Calu3 (cell line): ENCODE data around the gene ZFY. TPM values are rescaled to one million over a fixed set of nuclear protein-coding genes. Genes with fewer than 3 reads are reported as not detected.

Experiments
- BruUV-seq: library from RNA; stranded (reverse); fragments of 400-500 nt; replicated peaks from 2 replicates; lab custom pipeline; 2021; lab: Mats Ljungman, UMichigan
- CTCF ChIA-PET: fragments of 300-600 bp; sonication (Branson Sonifier 250); formaldehyde crosslinking; loops from one replicate; lab custom pipeline; 2022; ENCODE audit warnings: antibody characterized with exemption; lab: Charles Lee
- DNase-seq: peaks from one replicate; pipeline ENCODE4 v3.0.0; 2022
- H3K27ac Mint-ChIP-seq: one replicate; pipeline ENCODE4 v1.8.0; 2022; ENCODE audit warnings: mixed read lengths; ENCODE audit not compliant: unreplicated experiment
- H3K27me3 Mint-ChIP-seq: one replicate; pipeline ENCODE4 v1.8.0; 2022; ENCODE audit warnings: mixed read lengths; ENCODE audit not compliant: unreplicated experiment
- H3K36me3 Mint-ChIP-seq: one replicate; pipeline ENCODE4 v1.8.0; 2022; ENCODE audit warnings: mild to moderate bottlenecking, moderate library complexity, mixed read lengths; ENCODE audit not compliant: insufficient read depth, unreplicated experiment
- H3K4me1 Mint-ChIP-seq: one replicate; pipeline ENCODE4 v1.8.0; 2022; ENCODE audit warnings: mild to moderate bottlenecking, low read depth, mixed read lengths; ENCODE audit not compliant: unreplicated experiment
- H3K4me3 Mint-ChIP-seq: one replicate; pipeline ENCODE4 v1.8.0; 2022; ENCODE audit warnings: mild to moderate bottlenecking, low read depth, moderate library complexity, mixed read lengths; ENCODE audit not compliant: unreplicated experiment
- H3K9me3 Mint-ChIP-seq: one replicate; pipeline ENCODE4 v1.8.0; 2022; ENCODE audit warnings: low read depth, mixed read lengths; ENCODE audit not compliant: unreplicated experiment
- CTCF ChIP-seq: fragments of 200-600 bp; IDR thresholded peaks from one replicate; pipeline ENCODE4 v1.8.0; 2022; ENCODE audit warnings: antibody characterized with exemption; ENCODE audit not compliant: unreplicated experiment
- intact Hi-C: fragments of 100-400 bp; cut with micrococcal nuclease; formaldehyde crosslinking; loops from one replicate; pipeline ENCODE4 v1.10.0; 2022; ENCODE audit not compliant: unreplicated experiment
- total RNA-seq: library from RNA; stranded (reverse); gene quantifications from 2 replicates; pipeline ENCODE4 v1.2.3, GENCODE V29; 2022

ZFY gene
- total RNA-seq, 1 experiment from 2014 or later = not detected

DNA sequence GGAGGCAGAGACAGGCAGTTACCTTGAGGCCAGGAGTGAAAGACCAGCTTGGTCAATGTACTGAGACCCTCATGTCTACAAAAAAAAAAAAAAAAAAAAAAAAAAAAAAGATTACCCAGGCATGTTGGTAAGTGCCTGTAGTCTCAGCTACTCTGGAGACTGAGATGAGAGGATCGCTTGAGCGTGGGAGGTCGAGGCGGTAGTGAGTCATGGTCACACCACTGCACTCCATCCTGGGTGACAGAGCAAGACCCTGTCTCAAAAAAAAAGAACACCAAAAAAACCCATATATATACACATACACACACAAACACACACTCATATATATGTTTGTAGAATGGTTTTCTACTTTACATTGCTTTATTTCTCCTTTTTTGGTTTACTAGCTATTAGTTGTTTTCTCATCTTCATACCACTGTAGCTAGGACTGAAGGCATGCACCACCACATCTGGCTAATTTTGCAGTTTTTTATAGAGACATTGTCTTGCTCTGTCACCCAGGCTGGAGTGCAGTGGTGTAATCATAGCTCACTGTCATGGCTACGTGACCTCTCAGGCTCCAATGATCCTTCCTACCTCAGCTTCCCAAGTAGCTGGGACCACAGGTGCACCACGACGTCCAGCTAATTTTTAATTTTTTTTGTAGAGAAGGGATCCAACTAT is 14.5 kb downstream of the ZFY start:
- BruUV-seq = no TSS peak
- DNase-seq = no peak
- H3K27me3 Mint-ChIP-seq = no peaks in the 10 kb centered on the region
- TF ChIP-seq CTCF = no peak
- intact Hi-C loops = no loop called here
- no peaks in the 10 kb centered on the region for H3K36me3 Mint-ChIP-seq
- no peak overlapping the region for H3K27ac Mint-ChIP-seq
- H3K4me1 Mint-ChIP-seq = no peaks in the 10 kb centered on the region
- CTCF ChIA-PET = no interaction called here
- no peaks in the 10 kb centered on the region for H3K9me3 Mint-ChIP-seq
- no peak overlapping the region for H3K4me3 Mint-ChIP-seq

DNA sequence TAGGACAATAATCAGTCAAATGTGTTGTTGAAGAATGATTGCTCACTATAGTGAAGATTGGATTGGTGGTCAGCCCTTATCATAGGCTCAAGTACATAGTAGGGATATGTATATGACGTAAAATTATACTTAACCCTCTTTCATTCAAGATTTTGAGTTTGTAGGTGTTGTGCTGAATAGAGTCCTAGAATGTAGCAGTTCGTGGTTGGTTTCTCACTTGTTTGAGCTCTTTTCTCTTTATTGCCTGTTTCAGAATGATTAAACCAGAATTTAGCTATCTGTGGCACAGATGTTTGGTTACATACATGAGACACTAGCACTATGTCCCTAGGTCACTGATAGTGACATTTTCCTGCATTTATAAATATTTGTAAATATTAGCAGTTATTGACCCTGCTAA is 15.5 kb downstream of the ZFY start:
- intact Hi-C loops = no loop called here
- TF ChIP-seq CTCF = no peak
- Mint-ChIP-seq H3K4me1 (no peaks in the 10 kb centered on the region), H3K4me3 (no peak overlapping the region), H3K36me3 (no peaks in the 10 kb centered on the region), H3K27me3 (no peaks in the 10 kb centered on the region), H3K27ac (no peak overlapping the region), H3K9me3 (no peaks in the 10 kb centered on the region)
- CTCF ChIA-PET = no interaction called here
- no peak for DNase-seq
- no TSS peak for BruUV-seq

DNA sequence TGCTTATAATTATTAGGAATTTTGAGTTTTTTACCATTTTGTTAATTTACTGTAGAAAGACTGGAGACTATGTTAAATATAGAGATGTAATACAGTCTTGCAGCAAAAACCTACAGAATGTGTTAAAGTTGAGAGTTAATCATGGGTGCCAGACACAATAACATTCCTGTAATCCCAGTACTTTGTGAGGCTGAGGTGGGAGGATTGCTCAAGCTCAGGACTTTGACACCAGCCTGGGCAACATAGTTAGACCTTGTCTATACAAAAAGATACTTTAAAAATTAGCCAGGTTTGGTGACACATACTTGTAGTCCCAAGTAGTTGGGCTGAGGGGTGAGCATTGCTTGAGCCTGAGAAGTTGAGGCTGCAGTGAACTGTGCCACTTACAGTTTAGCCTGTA is 17.7 kb downstream of the ZFY start:
- Mint-ChIP-seq H3K4me1 (no peaks in the 10 kb centered on the region), H3K4me3 (no peak overlapping the region), H3K9me3 (no peaks in the 10 kb centered on the region), H3K36me3 (no peaks in the 10 kb centered on the region), H3K27me3 (no peaks in the 10 kb centered on the region), H3K27ac (no peak overlapping the region)
- no peak for TF ChIP-seq CTCF
- intact Hi-C loops = no loop called here
- CTCF ChIA-PET = no interaction called here
- BruUV-seq = no TSS peak
- DNase-seq = no peak

DNA sequence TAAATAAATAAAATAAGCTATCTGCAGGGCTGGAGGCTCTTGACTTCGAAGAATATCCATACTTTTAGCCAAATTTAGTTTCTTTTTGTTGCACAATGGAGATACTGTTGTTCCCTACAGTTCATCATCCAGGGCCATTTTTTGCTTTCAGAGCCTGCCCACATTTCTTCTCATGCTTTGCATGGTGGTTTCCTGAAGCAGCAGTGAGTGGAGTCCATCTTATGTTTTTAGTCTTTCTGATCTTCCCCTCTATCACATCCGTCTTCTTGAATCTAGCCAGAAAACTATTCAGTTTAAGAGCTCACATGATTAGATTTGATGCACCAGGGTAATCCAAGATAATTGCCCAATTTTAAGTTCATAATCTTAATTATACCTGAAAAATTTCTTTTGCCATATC is 19.6 kb downstream of the ZFY start:
- DNase-seq = no peak
- no peak overlapping the region for H3K4me3 Mint-ChIP-seq
- CTCF ChIA-PET = no interaction called here
- no peak for TF ChIP-seq CTCF
- H3K27me3 Mint-ChIP-seq = no peaks in the 10 kb centered on the region
- H3K9me3 Mint-ChIP-seq = no peaks in the 10 kb centered on the region
- no peaks in the 10 kb centered on the region for H3K4me1 Mint-ChIP-seq
- intact Hi-C loops = no loop called here
- no peak overlapping the region for H3K27ac Mint-ChIP-seq
- no peaks in the 10 kb centered on the region for H3K36me3 Mint-ChIP-seq
- no TSS peak for BruUV-seq
